Measurements from ENCODE around the gene BFSP1.

The BFSP1 gene

DNA sequence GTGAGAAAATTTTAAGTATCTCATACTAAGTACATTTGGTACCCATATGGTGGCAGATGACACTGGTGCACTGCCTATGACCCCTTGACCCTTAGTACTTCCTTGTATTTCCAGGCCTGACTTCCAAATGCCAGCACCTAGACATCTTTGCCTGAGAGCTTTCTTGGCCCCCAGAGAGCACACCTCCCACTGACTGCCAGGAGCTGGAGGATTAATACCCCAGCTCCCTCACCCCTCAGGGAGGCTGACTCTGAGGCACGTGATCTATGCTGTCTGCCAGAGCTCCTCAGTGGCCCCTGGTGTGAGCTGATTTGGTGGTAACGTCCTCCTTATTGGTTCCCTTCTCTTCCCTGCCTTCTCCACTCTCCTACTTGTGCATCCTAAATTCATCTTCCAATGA, 38.0 kb downstream of the BFSP1 start:
- TF ChIP-seq, protein P1, sequence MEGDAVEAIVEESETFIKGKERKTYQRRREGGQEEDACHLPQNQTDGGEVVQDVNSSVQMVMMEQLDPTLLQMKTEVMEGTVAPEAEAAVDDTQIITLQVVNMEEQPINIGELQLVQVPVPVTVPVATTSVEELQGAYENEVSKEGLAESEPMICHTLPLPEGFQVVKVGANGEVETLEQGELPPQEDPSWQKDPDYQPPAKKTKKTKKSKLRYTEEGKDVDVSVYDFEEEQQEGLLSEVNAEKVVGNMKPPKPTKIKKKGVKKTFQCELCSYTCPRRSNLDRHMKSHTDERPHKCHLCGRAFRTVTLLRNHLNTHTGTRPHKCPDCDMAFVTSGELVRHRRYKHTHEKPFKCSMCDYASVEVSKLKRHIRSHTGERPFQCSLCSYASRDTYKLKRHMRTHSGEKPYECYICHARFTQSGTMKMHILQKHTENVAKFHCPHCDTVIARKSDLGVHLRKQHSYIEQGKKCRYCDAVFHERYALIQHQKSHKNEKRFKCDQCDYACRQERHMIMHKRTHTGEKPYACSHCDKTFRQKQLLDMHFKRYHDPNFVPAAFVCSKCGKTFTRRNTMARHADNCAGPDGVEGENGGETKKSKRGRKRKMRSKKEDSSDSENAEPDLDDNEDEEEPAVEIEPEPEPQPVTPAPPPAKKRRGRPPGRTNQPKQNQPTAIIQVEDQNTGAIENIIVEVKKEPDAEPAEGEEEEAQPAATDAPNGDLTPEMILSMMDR (IDR thresholded peaks at IDR 0.05; ENCODE audit: borderline replicate concordance, insufficient read depth, low read depth, low read length): no peak
- no peak overlapping the region for H3K4me3 ChIP-seq (ENCODE audit: low read depth, low read length)

DNA sequence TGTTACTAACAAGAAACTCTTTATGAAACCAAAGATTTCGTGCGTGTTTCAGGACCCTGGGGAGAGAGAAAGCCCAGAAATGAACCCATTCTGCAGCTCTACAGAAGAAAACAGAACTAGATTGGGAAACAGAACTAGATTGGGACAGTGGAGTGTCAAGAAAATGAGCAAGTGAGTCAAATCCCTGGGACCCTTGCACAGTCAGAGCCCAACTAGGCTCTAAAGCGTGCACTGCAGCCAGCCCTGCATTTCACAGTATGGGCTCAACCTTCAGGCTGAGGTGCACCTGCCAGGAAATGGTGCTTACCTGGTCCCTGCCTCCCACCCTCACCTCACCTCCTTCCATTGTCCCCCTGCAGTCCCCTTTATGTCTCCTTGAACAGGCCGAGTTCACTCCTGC, 39.7 kb downstream of the BFSP1 start:
- no peak overlapping the region for H3K4me3 ChIP-seq (ENCODE audit: low read depth, low read length)
- TF ChIP-seq, protein P1 (IDR thresholded peaks at IDR 0.05; ENCODE audit: borderline replicate concordance, insufficient read depth, low read depth, low read length): no peak

DNA sequence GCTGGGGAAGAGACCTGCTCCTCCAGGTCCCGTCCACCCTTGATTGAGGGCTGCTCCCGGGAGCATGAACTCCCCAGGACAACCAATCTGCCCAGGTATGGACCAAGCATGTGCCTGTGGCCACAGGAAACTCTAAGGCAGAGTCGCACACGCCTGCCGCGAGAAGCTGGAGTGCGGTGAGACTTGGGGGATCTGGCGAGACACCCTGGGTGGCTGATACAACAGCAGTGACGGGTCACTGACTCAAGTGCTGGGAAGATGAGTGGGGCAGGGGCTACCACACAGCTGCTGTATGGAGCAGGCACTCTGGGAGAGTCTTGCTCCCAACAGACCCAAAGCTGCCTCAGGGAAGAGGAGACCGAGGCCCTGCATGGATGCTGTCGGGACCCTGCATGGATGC, 40.1 kb downstream of the BFSP1 start:
- TF ChIP-seq, protein P1 (IDR thresholded peaks at IDR 0.05; ENCODE audit: borderline replicate concordance, insufficient read depth, low read depth, low read length): no peak
- H3K4me3 ChIP-seq (ENCODE audit: low read depth, low read length): no peak overlapping the region

DNA sequence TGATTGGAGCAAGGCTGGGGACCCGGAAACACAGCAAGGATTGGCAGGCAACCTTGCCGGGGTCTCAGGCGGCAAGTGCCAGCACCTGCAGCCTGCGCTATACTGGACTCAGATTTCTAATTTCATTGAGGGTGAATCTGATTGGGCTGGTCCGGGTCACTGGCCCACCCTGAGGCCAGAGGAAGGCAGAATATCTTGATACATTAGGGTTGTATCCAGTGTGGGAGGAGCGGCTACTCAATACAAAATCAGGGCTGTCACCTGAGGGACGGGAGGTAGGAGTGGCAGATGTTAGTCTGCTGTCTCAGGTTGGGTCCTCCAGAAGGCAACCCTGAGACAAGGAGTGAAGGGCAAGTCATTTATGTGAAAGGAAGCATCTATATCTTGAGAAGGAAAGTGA, 40.7 kb downstream of the BFSP1 start:
- TF ChIP-seq, protein P1 (IDR thresholded peaks at IDR 0.05; ENCODE audit: borderline replicate concordance, insufficient read depth, low read depth, low read length): no peak
- H3K4me3 ChIP-seq (ENCODE audit: low read depth, low read length): no peak overlapping the region

DNA sequence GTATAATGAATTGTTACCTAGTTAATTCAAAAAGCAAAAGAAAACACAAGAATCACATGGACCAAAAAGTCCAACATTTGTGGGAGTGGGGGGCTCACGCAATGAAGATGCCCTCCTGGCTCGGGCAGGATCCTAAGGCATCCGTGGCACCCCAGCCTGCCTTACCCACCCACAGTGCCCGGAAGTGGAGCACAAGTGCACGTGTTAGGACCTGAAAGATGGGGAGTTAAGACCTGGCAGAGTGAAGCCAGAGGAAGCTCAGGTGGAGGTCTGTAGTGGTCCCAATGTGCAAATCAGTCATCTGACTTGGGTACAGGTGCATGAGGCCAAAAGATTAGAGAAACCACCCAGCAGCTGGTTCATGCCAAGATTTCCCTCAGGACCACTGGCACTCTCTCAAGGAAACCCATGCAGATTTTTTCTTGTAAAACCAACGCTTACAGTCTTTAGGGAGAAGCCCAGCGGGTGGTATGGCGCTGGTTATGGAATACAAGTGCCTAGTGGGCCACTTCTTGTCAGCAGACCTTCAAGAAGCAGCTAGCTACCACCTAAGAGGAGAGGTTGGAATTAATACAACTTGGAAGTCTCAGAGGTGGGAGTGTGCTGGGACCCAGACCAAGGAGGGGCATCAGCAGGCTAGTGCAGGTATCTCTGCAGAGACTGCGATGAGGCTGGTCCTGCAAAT, 42.1 kb downstream of the BFSP1 start:
- TF ChIP-seq, protein P1 (IDR thresholded peaks at IDR 0.05; ENCODE audit: borderline replicate concordance, insufficient read depth, low read depth, low read length): no peak
- no peak overlapping the region for H3K4me3 ChIP-seq (ENCODE audit: low read depth, low read length)

DNA sequence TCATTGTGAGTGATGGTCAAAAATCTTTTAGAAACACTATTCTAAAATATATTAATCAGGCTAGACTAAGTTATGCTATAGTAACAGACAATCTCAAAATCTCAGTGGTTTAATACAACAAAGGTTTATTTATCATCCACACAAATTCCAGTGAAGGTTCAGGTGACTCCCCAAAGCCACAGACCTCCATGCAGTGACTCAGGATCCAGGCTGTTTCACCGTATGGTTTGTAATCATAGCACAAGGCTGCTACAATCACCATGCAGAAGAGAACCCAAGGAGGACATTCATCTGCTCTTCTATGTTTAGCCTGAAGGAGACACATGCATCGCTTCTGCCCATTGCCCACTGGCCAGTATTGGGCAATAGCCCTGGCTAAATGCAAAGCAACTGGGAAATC, 46.2 kb downstream of the BFSP1 start:
- no peak overlapping the region for H3K4me3 ChIP-seq (ENCODE audit: low read depth, low read length)
- TF ChIP-seq, protein P1 (IDR thresholded peaks at IDR 0.05; ENCODE audit: borderline replicate concordance, insufficient read depth, low read depth, low read length): no peak

DNA sequence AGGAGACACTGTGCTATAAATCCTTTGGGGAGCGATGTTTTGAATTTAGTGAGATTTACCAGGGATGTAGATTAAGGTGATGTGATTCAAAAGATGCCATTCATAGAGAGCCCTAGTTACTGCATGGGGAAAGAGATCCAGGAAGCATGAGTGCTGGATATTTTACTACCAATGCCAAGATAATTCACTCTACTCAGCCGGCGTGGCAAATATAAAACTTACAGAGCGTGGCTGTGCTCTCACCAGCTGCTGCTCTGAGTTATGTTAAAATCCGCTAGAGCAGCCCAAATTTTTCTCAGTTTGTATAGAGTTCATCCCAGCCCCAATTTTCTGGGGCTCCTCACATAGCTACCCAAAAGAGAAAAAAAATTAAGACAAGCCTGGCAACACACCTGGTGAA, 48.6 kb downstream of the BFSP1 start:
- TF ChIP-seq, protein P1 (IDR thresholded peaks at IDR 0.05; ENCODE audit: borderline replicate concordance, insufficient read depth, low read depth, low read length): no peak

More for the DNA sequence above, 48.6 kb downstream of the BFSP1 start:
- H3K4me3 ChIP-seq (ENCODE audit: low read depth, low read length): no peak overlapping the region

Data from GM12875 (cell line).